HG03066 (cell line): ENCODE data around the gene TRAF3IP1.
"Not testable (repeated sequence)": the region's sequence is repeated elsewhere in the genome, so short reads cannot be mapped to it uniquely, and the experiment has no call there.

Experiments
- ATAC-seq: cut with Tn5 transposase; IDR thresholded peaks from one replicate; pipeline ENCODE4 v1.9.1; 2021; ENCODE audit warnings: low read depth; ENCODE audit not compliant: unreplicated experiment

The TRAF3IP1 gene

GRCh38 chr2:238441262-238442114 lies 121.2 kb downstream of the TRAF3IP1 start:
- no peak for ATAC-seq

- not testable (repeated sequence) for ATAC-seq
These were observed 121.9 kb downstream of the TRAF3IP1 start for GRCh38 chr2:238442257-238442656.

GRCh38 chr2:238444242-238444641 lies 123.9 kb downstream of the TRAF3IP1 start:
- no peak for ATAC-seq

- no peak for ATAC-seq
These were observed 125.3 kb downstream of the TRAF3IP1 start for GRCh38 chr2:238445409-238446190.

GRCh38 chr2:238446371-238446770 lies 126.1 kb downstream of the TRAF3IP1 start:
- ATAC-seq, result no peak

- ATAC-seq, result no peak
These were observed 128.0 kb downstream of the TRAF3IP1 start for GRCh38 chr2:238448031-238448955.

GRCh38 chr2:238449241-238449640 lies 128.9 kb downstream of the TRAF3IP1 start:
- no peak for ATAC-seq

- ATAC-seq, result no peak
These were observed 129.6 kb downstream of the TRAF3IP1 start for GRCh38 chr2:238449909-238450417.

GRCh38 chr2:238450440-238450861 lies 130.1 kb downstream of the TRAF3IP1 start:
- no peak for ATAC-seq
